HL-60/S4 treated with phorbol 12-myristate 13-acetate at 8.2 ng/mL for 4 days and 3 days (cell line): Measurements from ENCODE around the gene RBM19.
"Not testable (repeated sequence)": the region's sequence is repeated elsewhere in the genome, so short reads cannot be mapped to it uniquely, and the experiment has no call there.

Experiments used
- in situ Hi-C: fragments of 300-500 bp; cut with MboI; formaldehyde crosslinking; loops from 2 replicates; pipeline ENCODE4 v1.15.0; 2022; ENCODE audit warnings: low sequenced_read_pairs

Gene RBM19, protein sequence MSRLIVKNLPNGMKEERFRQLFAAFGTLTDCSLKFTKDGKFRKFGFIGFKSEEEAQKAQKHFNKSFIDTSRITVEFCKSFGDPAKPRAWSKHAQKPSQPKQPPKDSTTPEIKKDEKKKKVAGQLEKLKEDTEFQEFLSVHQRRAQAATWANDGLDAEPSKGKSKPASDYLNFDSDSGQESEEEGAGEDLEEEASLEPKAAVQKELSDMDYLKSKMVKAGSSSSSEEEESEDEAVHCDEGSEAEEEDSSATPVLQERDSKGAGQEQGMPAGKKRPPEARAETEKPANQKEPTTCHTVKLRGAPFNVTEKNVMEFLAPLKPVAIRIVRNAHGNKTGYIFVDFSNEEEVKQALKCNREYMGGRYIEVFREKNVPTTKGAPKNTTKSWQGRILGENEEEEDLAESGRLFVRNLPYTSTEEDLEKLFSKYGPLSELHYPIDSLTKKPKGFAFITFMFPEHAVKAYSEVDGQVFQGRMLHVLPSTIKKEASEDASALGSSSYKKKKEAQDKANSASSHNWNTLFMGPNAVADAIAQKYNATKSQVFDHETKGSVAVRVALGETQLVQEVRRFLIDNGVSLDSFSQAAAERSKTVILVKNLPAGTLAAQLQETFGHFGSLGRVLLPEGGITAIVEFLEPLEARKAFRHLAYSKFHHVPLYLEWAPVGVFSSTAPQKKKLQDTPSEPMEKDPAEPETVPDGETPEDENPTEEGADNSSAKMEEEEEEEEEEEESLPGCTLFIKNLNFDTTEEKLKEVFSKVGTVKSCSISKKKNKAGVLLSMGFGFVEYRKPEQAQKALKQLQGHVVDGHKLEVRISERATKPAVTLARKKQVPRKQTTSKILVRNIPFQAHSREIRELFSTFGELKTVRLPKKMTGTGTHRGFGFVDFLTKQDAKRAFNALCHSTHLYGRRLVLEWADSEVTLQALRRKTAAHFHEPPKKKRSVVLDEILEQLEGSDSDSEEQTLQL

DNA sequence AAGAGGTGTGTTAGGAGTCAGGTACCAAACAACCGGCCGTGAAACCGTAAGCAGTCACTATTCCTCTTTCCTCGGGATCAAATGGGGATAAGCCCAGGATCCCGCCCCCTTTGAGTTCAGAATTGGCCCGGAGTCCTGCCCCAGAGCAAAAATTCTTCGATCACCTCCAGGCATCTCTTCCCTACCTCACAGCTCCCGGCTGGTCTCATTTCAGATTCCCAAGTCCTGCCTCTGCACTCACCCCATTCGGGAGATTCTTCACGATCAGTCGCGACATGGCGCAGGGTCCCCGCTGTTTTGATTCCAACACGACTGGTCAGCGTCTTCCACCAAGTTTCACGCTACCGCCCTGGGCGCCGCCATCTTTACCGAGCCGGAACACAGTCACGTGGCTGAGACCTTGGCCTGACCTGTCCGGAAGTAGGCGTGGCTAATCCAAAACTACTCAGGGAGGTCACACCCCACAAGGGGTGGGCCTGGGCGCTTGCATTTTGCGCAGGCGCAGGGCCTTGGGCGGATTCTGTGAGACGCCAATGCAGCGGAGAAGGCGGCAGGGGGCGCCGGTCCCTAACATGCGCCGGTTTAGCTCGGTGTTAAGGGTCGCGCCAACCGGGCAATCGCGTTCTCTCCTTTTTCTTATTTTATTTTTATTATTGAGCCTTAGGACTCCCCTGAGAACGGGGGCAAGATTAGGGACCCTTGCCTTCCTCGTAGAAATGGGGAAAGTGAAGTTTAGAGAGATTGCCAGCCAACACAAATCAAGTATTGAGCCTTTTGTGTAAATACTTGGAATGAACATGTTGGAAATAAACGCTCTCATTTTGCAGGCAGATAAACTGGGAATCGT is at the start of gene RBM19:
RBM19 (minus strand) TSS at position 375 of the 847 bp plus-strand sequence; CDS start at position 277, 98 bp downstream.
- in situ Hi-C loops: no loop called here

DNA sequence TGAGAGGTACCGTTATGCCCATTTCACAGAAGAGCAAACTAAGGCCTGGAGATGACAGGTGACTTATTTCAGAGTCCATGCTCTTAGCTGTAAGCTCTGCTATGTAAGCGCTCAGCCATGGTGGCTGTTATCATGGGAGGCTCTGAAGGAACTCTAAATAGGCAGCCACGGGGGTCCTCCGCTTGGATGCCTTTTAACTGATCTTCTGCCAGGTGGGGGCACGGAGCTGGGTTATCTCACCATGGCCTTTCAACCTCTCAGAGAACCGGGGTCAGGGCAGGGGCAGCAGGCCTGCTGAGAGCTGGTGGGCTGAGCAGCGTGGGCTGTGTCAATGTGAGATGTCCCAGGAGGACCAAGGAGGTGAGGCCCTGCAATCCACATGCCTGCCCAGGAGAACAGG is 49.7 kb upstream of the RBM19 start:
- in situ Hi-C loops: no loop called here

DNA sequence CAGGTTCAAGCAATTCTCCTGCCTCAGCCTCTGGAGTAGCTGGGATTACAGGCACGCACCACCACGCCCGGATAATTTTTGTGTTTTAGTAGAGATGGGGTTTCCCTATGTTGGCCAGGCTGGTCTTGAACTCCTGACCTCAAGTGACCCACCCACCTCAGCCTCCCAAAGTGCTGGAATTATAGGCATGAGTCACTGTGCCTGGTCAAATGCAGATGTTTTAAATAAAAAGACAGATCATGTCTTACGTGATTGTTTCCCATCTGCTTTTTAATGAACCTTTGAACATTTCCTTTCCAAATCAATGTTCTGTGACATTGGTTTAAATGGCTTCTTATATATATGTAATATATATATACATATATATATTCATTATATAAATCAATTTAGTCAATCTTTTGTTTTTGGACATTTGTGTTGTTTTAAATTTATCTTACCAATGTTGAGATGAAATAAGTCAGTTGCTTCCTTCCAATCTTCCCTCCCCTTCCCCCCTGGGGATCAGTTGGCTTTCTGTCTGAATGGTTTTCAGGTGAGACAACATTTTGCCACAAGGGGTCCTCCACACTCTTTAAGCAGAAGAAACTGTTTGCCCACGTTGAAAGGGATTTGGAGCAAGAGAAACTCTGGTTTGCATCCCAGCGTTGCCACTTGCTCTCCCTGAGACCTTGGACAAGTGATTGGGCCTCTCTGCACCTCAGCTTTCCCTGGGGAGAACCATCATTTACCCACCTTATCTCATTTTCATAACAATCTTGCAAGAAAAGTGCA is 47.6 kb upstream of the RBM19 start:
- in situ Hi-C loops: no loop called here

DNA sequence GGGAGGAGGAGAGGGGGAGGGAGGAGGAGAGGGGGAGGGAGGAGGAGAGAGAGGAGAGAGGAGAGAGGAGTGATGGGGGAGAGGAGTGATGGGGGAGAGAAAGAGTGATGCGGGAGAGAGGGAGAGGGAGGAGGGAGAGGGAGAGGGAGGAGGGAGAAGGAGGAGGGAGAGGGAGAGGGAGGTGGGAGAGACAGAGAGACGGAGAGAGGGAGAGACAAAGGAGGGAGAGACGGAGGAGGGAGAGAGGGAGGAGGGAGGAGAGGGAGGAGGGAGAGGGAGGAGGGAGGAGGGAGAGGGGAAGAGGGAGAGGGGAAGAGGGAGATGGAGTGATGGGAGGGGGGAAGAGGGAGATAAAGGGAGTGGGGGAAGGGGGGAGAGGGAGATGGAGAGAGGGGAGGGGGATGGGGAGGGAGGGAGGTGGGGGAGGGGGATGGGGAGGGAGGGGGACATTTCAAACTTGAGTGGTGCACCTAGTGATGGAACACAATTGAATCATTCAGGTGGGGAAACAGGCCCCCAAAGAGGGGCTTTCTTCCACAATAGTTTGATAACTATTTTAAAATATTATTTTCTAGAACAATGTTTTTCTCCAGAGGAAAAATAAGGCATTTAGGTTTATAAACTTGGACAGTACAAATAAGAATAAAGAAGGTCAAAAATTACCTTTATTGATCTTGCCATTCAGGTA is 46.8 kb upstream of the RBM19 start:
- in situ Hi-C loops: no loop called here

DNA sequence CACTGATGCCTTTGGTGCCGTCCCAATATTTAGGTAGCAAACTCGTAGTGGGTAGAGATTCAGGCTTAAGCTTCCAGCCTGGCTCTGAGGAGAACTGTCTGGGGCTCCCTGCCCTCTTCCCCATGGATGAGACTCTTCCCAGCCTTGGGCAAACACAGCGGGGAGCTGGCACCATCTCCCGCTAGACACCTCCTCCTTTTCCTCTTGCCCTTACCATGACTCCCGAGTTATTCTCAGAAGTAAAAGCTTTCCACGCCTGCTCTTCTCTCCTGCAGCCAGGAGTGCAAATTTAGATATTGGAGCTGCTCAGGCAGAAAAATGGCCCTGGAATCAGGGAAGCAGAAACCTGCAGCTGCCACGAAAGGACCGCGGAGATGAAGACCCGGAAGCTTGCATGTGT is 45.6 kb upstream of the RBM19 start:
- in situ Hi-C loops: no loop called here

- in situ Hi-C loops: no loop called here
Measured at GRCh38 chr12:114006482-114007425, 40.6 kb upstream of the RBM19 start.

GRCh38 chr12:114004402-114004801 is 38.3 kb upstream of the RBM19 start:
- in situ Hi-C loops: no loop called here

DNA sequence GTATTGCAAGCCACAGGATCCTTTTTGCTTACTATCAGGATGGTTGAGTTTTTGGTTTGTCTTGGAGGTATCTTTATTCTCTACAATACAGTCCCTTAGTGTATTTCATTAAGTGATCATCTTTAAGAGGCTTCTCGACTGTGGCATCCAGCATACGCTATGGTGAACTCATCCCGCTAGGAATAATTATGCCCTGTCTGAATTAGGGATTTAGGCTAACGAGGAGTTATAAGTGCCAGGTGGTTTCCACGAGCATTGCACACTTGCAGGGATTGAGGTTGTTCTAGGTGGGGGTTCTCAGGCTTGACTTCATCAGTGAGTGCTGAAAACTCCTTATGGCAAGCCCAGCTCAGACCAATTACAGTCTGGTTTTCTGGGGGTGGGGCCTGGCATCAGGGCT is 37.2 kb upstream of the RBM19 start:
- in situ Hi-C loops: no loop called here

GRCh38 chr12:114001511-114002340 is 35.6 kb upstream of the RBM19 start:
- in situ Hi-C loops: no loop called here

DNA sequence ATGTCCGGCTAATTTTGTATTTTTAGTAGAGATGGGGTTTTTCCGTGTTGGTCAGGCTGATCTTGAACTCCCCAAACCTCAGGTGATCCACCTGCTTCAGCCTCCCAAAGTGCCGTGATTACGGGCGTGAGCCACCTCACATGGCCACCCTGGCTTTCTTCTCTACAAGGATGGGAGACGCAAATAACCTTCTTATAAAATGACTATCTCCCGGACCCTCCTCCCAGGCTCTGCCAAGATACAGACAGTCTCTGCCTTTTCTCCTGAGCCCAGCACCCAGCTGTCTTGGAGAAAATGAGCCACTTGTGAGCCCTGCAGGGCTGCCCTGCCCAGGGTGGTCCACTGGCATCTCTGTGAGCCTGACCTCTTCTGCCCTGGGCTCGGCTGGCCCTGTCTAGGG is 34.7 kb upstream of the RBM19 start:
- in situ Hi-C loops: no loop called here

GRCh38 chr12:114000261-114000660 is 34.1 kb upstream of the RBM19 start:
- in situ Hi-C loops: not testable (repeated sequence)

DNA sequence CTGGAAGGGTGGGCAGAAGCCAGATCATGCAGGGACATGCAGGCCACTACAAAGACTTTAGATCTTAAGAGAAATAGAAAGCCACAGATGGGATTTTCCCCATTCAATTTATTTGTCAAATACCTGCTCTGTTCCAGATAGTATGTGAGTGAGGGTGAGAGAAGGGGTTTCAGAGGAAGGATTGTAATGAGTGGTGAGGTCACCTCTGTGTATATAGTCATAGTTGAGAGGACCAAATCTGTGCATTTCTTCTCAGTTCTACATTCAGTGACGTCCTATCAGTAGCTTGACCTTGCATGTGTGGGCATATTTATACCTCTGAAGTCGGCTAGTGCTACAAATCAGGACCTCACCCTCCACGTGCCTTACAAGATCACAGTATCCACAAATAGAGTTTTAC is 31.2 kb upstream of the RBM19 start:
- in situ Hi-C loops: loop anchor here (25.0 kb wide), 1 partner anchor 515 kb away; no protein-coding TSS in a partner anchor

DNA sequence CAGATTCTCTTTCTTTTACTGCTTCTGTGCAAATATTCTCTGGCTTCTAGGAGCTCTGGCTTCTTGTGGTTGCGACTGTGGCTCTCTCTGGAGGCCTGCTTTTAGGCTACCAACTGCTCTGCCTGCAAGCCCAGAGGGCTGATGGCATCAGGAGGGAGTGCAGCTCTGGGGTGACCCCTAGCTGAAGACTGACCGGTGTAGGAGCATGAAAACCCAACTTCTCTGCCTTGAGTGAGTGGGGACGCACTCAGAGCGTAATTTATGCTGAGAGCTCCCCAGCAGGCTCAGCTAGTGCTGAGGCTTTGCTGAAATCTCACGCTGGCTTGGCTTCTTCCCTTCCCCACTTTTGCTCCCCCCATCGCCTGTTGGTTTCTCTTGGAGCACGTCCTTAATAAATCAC is 29.9 kb upstream of the RBM19 start:
- in situ Hi-C loops: loop anchor here (25.0 kb wide), 1 partner anchor 516 kb away; no protein-coding TSS in a partner anchor

GRCh38 chr12:113994051-113994450 is 27.9 kb upstream of the RBM19 start:
- in situ Hi-C loops: loop anchor here (25.0 kb wide), 1 partner anchor 518 kb away; no protein-coding TSS in a partner anchor

GRCh38 chr12:113992751-113993150 is 26.6 kb upstream of the RBM19 start:
- in situ Hi-C loops: loop anchor here (25.0 kb wide), 1 partner anchor 520 kb away; no protein-coding TSS in a partner anchor

DNA sequence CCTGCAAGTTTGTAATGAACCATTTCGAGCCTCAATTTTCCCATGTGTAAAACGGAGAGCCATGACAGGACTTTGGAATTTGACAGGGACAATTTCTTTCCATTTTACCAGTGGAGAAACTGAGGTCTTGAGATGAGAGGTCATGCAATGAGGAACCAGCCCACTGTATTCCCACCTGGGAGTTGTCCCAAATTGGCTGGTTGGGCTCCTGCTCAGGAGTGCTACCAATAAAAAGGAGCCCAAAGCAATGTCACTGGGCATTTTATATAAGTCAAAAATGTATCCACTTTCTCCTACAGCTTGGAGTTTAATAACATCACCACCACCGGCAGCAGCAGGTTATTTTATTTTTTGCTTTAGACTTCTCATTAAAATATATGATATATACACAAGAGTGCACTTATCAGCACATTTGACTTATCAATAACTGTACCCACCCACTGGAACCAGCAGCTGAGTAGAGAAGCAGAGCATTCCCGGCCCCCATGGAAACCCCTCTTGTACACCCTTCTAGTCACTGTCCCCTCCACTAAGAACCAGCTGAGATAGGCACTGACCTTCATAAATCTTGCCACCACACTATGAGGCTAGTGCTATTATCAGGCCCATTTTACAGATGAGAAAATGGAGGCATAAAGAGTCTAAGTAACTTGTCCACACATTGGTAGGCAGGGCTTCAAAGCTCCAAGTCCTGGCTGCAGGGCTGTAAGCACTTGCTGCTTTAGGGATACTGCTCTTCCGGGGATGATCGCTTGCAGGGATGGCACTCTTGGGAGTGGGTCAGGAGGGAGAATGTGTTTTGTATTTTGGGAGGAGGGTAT is 25.3 kb upstream of the RBM19 start:
- in situ Hi-C loops: loop anchor here (25.0 kb wide), 1 partner anchor 521 kb away; no protein-coding TSS in a partner anchor
